Measurements from ENCODE around the gene TMEM39A. TPM values are rescaled to one million over a fixed set of nuclear protein-coding genes. Genes with fewer than 3 reads are reported as not detected.
A peak's percentile ranks its signal among the peaks of the same experiment; 100 is the strongest.

Gene TMEM39A
- total RNA-seq, 4 donors from 2014 or later = 7.1 to 38.4 (median 32.1) TPM

DNA sequence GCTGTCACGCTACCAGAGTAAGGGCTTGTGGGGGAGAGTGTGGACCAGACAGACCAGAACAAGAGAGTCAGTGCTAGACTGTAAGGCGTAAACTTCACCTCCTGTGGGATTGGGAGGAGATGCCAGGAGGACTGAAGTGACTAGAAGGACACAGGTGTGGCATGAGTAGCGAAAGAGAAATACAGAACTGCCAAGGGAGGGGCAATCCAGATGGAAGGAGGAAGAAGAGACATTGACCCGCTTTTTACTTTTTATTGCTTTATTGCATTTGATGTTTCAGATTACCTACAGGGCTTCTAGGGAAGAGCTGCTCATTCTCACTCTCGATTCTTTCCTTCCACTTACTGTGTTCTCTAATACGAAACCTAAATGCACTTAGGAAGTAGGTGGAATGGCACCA, 7.5 kb upstream of the TMEM39A start:
- peak in 1 of 3 donors; percentile 7 for TF ChIP-seq POLR2AphosphoS5 (IDR thresholded peaks at IDR 0.05)
- TF ChIP-seq, protein P1, sequence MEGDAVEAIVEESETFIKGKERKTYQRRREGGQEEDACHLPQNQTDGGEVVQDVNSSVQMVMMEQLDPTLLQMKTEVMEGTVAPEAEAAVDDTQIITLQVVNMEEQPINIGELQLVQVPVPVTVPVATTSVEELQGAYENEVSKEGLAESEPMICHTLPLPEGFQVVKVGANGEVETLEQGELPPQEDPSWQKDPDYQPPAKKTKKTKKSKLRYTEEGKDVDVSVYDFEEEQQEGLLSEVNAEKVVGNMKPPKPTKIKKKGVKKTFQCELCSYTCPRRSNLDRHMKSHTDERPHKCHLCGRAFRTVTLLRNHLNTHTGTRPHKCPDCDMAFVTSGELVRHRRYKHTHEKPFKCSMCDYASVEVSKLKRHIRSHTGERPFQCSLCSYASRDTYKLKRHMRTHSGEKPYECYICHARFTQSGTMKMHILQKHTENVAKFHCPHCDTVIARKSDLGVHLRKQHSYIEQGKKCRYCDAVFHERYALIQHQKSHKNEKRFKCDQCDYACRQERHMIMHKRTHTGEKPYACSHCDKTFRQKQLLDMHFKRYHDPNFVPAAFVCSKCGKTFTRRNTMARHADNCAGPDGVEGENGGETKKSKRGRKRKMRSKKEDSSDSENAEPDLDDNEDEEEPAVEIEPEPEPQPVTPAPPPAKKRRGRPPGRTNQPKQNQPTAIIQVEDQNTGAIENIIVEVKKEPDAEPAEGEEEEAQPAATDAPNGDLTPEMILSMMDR (IDR thresholded peaks at IDR 0.05) = no peak
- Histone ChIP-seq H3K36me3 (peaks cover 0 to 15% (median 0%) of the 10 kb centered on the region in 4 donors), H3K9me3 (no peaks in the 10 kb centered on the region), H3K27ac (peak overlapping the region in 3 of 4 donors; percentile 21 to 60 (median 50)), H3K4me3 (peak overlapping the region in 1 of 4 donors; percentile 7), H3K27me3 (no peaks in the 10 kb centered on the region), H3K4me1 (peaks cover 9 to 31% (median 20%) of the 10 kb centered on the region in 4 donors)
- intact Hi-C loops (cut with DNase I; ENCODE audit: low total_unique reads) (no loop called here), in situ Hi-C loops (cut with MboI; ENCODE audit: low pct_ligation_motif_present in 1 of 4, low pct_unique_long_range_greater_than_20kb in 1 of 4, low sequenced_read_pairs in 3 of 4) (no loop called here)
- 53 to 57% methylated on average over 6 of the region's 6 CpGs for WGBS, 2 donors (ENCODE audit: low coverage in 1 of 2)
- DNase-seq = peak; percentile 27

DNA sequence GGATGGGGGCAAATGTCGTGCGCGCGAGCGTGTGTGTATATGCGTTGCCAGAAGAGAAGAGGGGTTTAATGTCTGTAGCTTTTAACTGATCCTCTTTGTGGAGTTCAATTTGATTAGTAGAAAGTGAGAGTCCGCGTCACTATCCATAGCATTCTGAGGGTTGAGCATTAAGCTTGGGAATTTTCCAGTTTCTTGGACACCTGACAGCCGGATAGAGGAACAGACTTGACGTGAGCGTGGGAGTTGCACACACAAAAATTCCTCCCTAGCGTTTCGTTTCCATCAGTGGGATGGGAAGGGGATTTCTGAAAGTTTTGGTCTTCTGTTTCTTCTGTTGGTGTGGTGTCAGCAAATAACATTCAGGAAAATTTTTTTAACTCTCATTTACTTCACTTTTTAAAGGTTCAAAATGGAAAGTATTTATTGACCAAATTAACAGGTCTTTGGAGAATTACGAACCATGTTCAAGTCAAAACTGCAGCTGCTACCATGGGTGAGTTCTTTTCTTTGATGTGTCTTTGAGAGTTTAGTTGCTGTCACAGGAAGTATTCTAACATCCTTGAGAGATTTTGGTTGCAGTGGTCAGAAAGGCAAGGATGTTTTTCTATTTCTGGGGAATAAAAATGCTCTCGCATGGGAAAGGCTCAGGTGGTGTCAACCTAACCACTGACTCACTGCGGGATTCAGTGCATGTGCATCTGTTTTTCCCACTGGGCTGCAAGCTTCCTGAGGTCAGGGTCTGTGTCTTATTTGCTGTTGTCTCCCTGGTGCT, 6.2 kb upstream of the TMEM39A start:
- Histone ChIP-seq H3K9me3 (no peaks in the 10 kb centered on the region), H3K27me3 (no peaks in the 10 kb centered on the region), H3K27ac (peak overlapping the region; percentile 78 to 87 (median 84)), H3K36me3 (peaks cover 0 to 15% (median 0%) of the 10 kb centered on the region in 4 donors), H3K4me3 (peak overlapping the region; percentile 62 to 85 (median 78)), H3K4me1 (peaks cover 9 to 31% (median 20%) of the 10 kb centered on the region in 4 donors)
- TF ChIP-seq EP300 (IDR thresholded peaks at IDR 0.05; ENCODE audit: low read depth) (no peak), POLR2AphosphoS5 (IDR thresholded peaks at IDR 0.05) (no peak), POLR2A (IDR thresholded peaks at IDR 0.05) (no peak)
- TF ChIP-seq, protein P1 (IDR thresholded peaks at IDR 0.05) = no peak
- no peak for DNase-seq
- 9 to 10% methylated on average over 8 to 16 of the region's 16 CpGs for WGBS, 2 donors (ENCODE audit: low coverage in 1 of 2)
- intact Hi-C loops (cut with DNase I; ENCODE audit: low total_unique reads) (no loop called here), in situ Hi-C loops (cut with MboI; ENCODE audit: low pct_ligation_motif_present in 1 of 4, low pct_unique_long_range_greater_than_20kb in 1 of 4, low sequenced_read_pairs in 3 of 4) (no loop called here)

DNA sequence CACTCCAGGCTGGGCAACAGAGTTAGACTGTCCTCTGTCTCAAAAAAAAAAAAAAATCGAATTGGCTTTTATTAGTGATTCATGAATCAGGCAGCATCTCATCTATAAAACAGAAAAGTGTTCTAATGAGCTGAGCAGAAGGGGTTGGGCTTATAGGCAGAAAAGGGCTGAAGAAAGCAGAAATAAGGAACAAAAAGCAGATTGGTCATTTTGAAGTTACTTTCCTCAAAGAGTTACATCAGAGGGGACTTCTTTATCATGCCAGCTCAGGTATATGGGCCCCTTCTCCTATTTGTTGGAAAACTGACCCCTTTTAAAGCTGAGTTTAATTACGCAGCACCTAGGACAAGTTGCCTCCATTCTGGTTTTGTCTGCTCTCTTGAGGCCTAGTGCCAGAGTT, 4.6 kb upstream of the TMEM39A start:
- TF ChIP-seq POLR2AphosphoS5 (IDR thresholded peaks at IDR 0.05) (no peak), EP300 (IDR thresholded peaks at IDR 0.05; ENCODE audit: low read depth) (no peak), POLR2A (IDR thresholded peaks at IDR 0.05) (no peak)
- TF ChIP-seq, protein P1 (IDR thresholded peaks at IDR 0.05) = no peak
- intact Hi-C loops (cut with DNase I; ENCODE audit: low total_unique reads) (no loop called here), in situ Hi-C loops (cut with MboI; ENCODE audit: low pct_ligation_motif_present in 1 of 4, low pct_unique_long_range_greater_than_20kb in 1 of 4, low sequenced_read_pairs in 3 of 4) (no loop called here)
- H3K4me3 ChIP-seq = peak overlapping the region in 1 of 4 donors; percentile 76
- H3K9me3 ChIP-seq = no peaks in the 10 kb centered on the region
- H3K4me1 ChIP-seq = peaks cover 9 to 39% (median 24%) of the 10 kb centered on the region in 4 donors
- H3K27ac ChIP-seq = peak overlapping the region in 3 of 4 donors; percentile 78 to 87 (median 86)
- H3K36me3 ChIP-seq = peaks cover 0 to 5% (median 0%) of the 10 kb centered on the region in 4 donors
- 85 to 89% methylated on average over 2 of the region's 2 CpGs for whole genome bisulfite sequencing, 2 donors (ENCODE audit: low coverage in 1 of 2)
- no peaks in the 10 kb centered on the region for H3K27me3 ChIP-seq
- no peak for DNase-seq

DNA sequence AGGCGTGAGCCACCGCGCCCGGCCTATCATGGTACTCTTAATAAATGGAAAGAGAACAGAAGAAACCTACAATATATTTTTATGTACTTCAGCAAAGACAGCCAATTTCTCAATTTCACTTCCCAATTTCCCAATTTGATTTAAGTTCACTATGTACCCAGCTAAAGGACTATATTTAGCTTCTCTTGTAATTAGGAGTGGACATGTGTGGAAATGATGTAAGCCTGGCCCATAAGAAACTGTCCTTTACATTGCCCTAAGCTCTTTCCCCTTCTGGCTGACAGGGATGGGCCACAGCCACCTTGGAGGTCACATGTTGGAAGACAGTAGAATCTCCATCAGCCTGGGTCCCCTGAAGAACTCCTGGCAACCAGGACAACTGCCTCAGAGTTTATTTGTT, 6.2 kb downstream of the TMEM39A start:
- in situ Hi-C loops (cut with MboI; ENCODE audit: low pct_ligation_motif_present in 1 of 4, low pct_unique_long_range_greater_than_20kb in 1 of 4, low sequenced_read_pairs in 3 of 4) (no loop called here), intact Hi-C loops (cut with DNase I; ENCODE audit: low total_unique reads) (no loop called here)
- DNase-seq = no peak
- TF ChIP-seq POLR2A (IDR thresholded peaks at IDR 0.05) (no peak), EP300 (IDR thresholded peaks at IDR 0.05; ENCODE audit: low read depth) (no peak)
- TF ChIP-seq, protein P1 (IDR thresholded peaks at IDR 0.05) = no peak
- Histone ChIP-seq H3K36me3 (peaks cover 0 to 62% (median 18%) of the 10 kb centered on the region in 4 donors), H3K27me3 (no peaks in the 10 kb centered on the region), H3K4me1 (peaks cover 8 to 28% (median 18%) of the 10 kb centered on the region in 4 donors), H3K4me3 (no peak overlapping the region), H3K9me3 (no peaks in the 10 kb centered on the region), H3K27ac (no peak overlapping the region)
- 83 to 100% methylated on average over 3 to 4 of the region's 4 CpGs for WGBS, 2 donors (ENCODE audit: low coverage in 1 of 2)

Measured in transverse colon (tissue), 4 donors.